H1 (cell line): ENCODE results near the gene ERICH3. TPM values are rescaled to one million over a fixed set of nuclear protein-coding genes. Genes with fewer than 3 reads are reported as not detected.

Source experiments
- CTCF ChIA-PET: fragments of 300-600 bp; sonication (Branson Sonifier 250); formaldehyde crosslinking; loops from one replicate; lab custom pipeline; 2021; ENCODE audit not compliant: partially characterized antibody; lab: Charles Lee
- POLR2A ChIA-PET: fragments of 300-600 bp; sonication (Branson Sonifier 250); formaldehyde crosslinking; loops from one replicate; lab custom pipeline; 2021; ENCODE audit warnings: inconsistent platforms; ENCODE audit not compliant: partially characterized antibody; lab: Charles Lee
- DNase-seq, 2 experiments: peaks; one replicate each; pipeline versions ENCODE4 v3.0.0 to v3.0.0-alpha.2; 2010 to 2022; ENCODE audit warnings: low spot score in 2 of 2, low read depth in 1 of 2, mixed read lengths in 1 of 2
- FAIRE-seq: peaks from 2 replicates; lab custom pipeline; 2011; peaks lifted over from hg19 to GRCh38; lab: Jason Lieb, UNC
- H2AFZ ChIP-seq: 2 replicates; pipeline ENCODE4 v1.8.1; 2012; ENCODE audit warnings: low read length, inconsistent platforms
- H2AK5ac ChIP-seq: 2 replicates; pipeline ENCODE4 v1.6.1; 2013; ENCODE audit warnings: low read depth, low read length
- H2BK120ac ChIP-seq: replicated peaks from 2 replicates; pipeline ENCODE3; 2013; ENCODE audit warnings: low read depth, low read length, inconsistent platforms
- H2BK12ac ChIP-seq: 2 replicates; pipeline ENCODE4 v1.6.1; 2013; ENCODE audit warnings: low read depth, low read length
- H2BK15ac ChIP-seq: 2 replicates; pipeline ENCODE4 v1.6.1; 2013; ENCODE audit warnings: low read length
- H2BK20ac ChIP-seq: 2 replicates; pipeline ENCODE4 v1.6.1; 2013; ENCODE audit warnings: low read length
- H2BK5ac ChIP-seq: 2 replicates; pipeline ENCODE4 v1.6.1; 2013; ENCODE audit warnings: low read depth, low read length
- H3K14ac ChIP-seq: 2 replicates; pipeline ENCODE4 v1.6.1; 2013; ENCODE audit warnings: inconsistent platforms; ENCODE audit not compliant: insufficient read length
- H3K18ac ChIP-seq: 2 replicates; pipeline ENCODE4 v1.6.1; 2013; ENCODE audit warnings: low read length; ENCODE audit errors: extremely low read depth
- H3K23ac ChIP-seq: 2 replicates; pipeline ENCODE4 v1.6.1; 2013; ENCODE audit warnings: inconsistent platforms; ENCODE audit not compliant: insufficient read length
- H3K23me2 ChIP-seq: 2 replicates; pipeline ENCODE4 v1.6.1; 2013; ENCODE audit warnings: low read depth, low read length
- H3K27ac ChIP-seq: 2 replicates; pipeline ENCODE4 v1.6.1; 2011; ENCODE audit warnings: low read depth, low read length, inconsistent platforms
- H3K27me3 ChIP-seq, 4 experiments: replicated peaks in 1 of 4; 1 replicate in 1 of 4; 2 replicates in 3 of 4; pipeline versions ENCODE4 v1.6.1 to v1.8.1; 2011 to 2013; ENCODE audit warnings: low read length in 3 of 4, mild to moderate bottlenecking in 3 of 4, inconsistent platforms in 2 of 4, mixed read lengths in 2 of 4, moderate library complexity in 1 of 4; ENCODE audit not compliant: control insufficient read depth in 3 of 4, insufficient read depth in 3 of 4; ENCODE audit errors: extremely low read depth in 1 of 4
- H3K36me3 ChIP-seq, 4 experiments: 2 replicates each; pipeline versions ENCODE4 v1.6.1 to v1.8.1; 2011 to 2013; ENCODE audit warnings: mild to moderate bottlenecking in 4 of 4, low read length in 3 of 4, moderate library complexity in 2 of 4, control low read depth in 1 of 4, inconsistent platforms in 1 of 4; ENCODE audit not compliant: insufficient read depth in 4 of 4, control insufficient read depth in 2 of 4
- H3K4ac ChIP-seq: replicated peaks from 2 replicates; pipeline ENCODE3; 2013; ENCODE audit warnings: low read length, low read depth, mixed read lengths, inconsistent platforms; ENCODE audit not compliant: insufficient read length
- H3K4me1 ChIP-seq, 4 experiments: replicated peaks in 1 of 4; 1 replicate in 1 of 4; 2 replicates in 3 of 4; pipeline versions ENCODE4 v1.6.1 to v1.8.1; 2011 to 2013; ENCODE audit warnings: low read length in 3 of 4, inconsistent platforms in 2 of 4, mixed read lengths in 1 of 4; ENCODE audit not compliant: insufficient read depth in 4 of 4, control insufficient read depth in 3 of 4
- H3K4me2 ChIP-seq, 2 experiments: 2 replicates each; pipeline versions ENCODE4 v1.6.1 to v1.8.1; 2011 to 2013; ENCODE audit warnings: low read depth in 2 of 2, low read length in 2 of 2, control low read depth in 1 of 2, inconsistent platforms in 1 of 2, mild to moderate bottlenecking in 1 of 2; ENCODE audit not compliant: insufficient read depth in 1 of 2
- H3K4me3 ChIP-seq, 4 experiments: fragments of 200-600, 300-600 bp in 1 of 4; sonication (generic), shearing (Covaris generic), sonication (Bioruptor Twin) in 1 of 4; 2 replicates each; pipeline versions ENCODE4 v1.5.1 to v1.8.1; 2011 to 2016; ENCODE audit warnings: low read length in 4 of 4, low read depth in 3 of 4, control low read depth in 2 of 4, inconsistent platforms in 2 of 4, mild to moderate bottlenecking in 2 of 4, mixed read lengths in 1 of 4, moderate library complexity in 1 of 4; ENCODE audit not compliant: insufficient read depth in 2 of 4; ENCODE audit errors: extremely low read depth in 1 of 4
- H3K56ac ChIP-seq: replicated peaks from 2 replicates; pipeline ENCODE3; 2013; ENCODE audit warnings: low read depth, mild to moderate bottlenecking, mixed read lengths, low read length, inconsistent platforms; ENCODE audit not compliant: insufficient read length
- H3K79me1 ChIP-seq: 2 replicates; pipeline ENCODE4 v1.6.1; 2013; ENCODE audit warnings: low read depth, low read length, control low read depth
- H3K79me2 ChIP-seq, 2 experiments: 2 replicates each; pipeline versions ENCODE4 v1.6.1 to v1.8.1; 2012 to 2013; ENCODE audit warnings: low read length in 2 of 2, mild to moderate bottlenecking in 2 of 2, inconsistent platforms in 1 of 2; ENCODE audit not compliant: insufficient read depth in 2 of 2, control insufficient read depth in 1 of 2
- H3K9ac ChIP-seq, 4 experiments: replicated peaks in 1 of 4; 1 replicate in 1 of 4; 2 replicates in 3 of 4; pipeline versions ENCODE4 v1.6.1 to v1.8.1; 2011 to 2013; ENCODE audit warnings: low read depth in 3 of 4, low read length in 3 of 4, control low read depth in 2 of 4, mild to moderate bottlenecking in 2 of 4, moderate library complexity in 2 of 4, inconsistent platforms in 1 of 4; ENCODE audit errors: extremely low read depth in 1 of 4
- H3K9me3 ChIP-seq, 2 experiments: 2 replicates each; pipeline versions ENCODE4 v1.6.1 to v1.8.1; 2012 to 2013; ENCODE audit warnings: mild to moderate bottlenecking in 2 of 2, moderate library complexity in 2 of 2, control low read depth in 1 of 2, inconsistent platforms in 1 of 2, low read depth in 1 of 2, low read length in 1 of 2, mixed read lengths in 1 of 2; ENCODE audit not compliant: insufficient read depth in 2 of 2
- H4K20me1 ChIP-seq, 2 experiments: replicated peaks in 1 of 2; 2 replicates each; pipeline versions ENCODE3 to v1.8.1; 2011 to 2013; ENCODE audit warnings: inconsistent platforms in 2 of 2, low read length in 2 of 2, mild to moderate bottlenecking in 1 of 2; ENCODE audit not compliant: insufficient read depth in 2 of 2, control insufficient read depth in 1 of 2
- H4K5ac ChIP-seq: 2 replicates; pipeline ENCODE4 v1.6.1; 2013; ENCODE audit warnings: low read length, low read depth, mixed read lengths, inconsistent platforms; ENCODE audit not compliant: insufficient read length
- H4K8ac ChIP-seq: 2 replicates; pipeline ENCODE4 v1.8.0; 2013; ENCODE audit warnings: mild to moderate bottlenecking, moderate library complexity, low read length, inconsistent platforms; ENCODE audit not compliant: insufficient read depth; ENCODE audit errors: extremely low read depth
- H4K91ac ChIP-seq: replicated peaks from 2 replicates; pipeline ENCODE3; 2013; ENCODE audit warnings: low read length, mixed read lengths, inconsistent platforms; ENCODE audit not compliant: insufficient read length
- ASH2L ChIP-seq: fragments of 200-600, 300-600 bp; sonication (generic); IDR thresholded peaks from one replicate; pipeline ENCODE4 v1.7.1; 2017; ENCODE audit warnings: low read length
- BCL11A ChIP-seq, 2 experiments: IDR thresholded peaks; one replicate each; pipeline ENCODE4 v1.6.1; 2011; ENCODE audit warnings: low read depth in 2 of 2, low read length in 2 of 2, mild to moderate bottlenecking in 2 of 2
- CBX5 ChIP-seq: fragments of 300-800, 300-1000 bp; sonication (generic); IDR thresholded peaks from 2 replicates; pipeline ENCODE4 v1.7.1; 2016; ENCODE audit warnings: antibody characterized with exemption, low read length, low read depth
- CREB1 ChIP-seq: IDR thresholded peaks from 2 replicates; pipeline ENCODE4 v1.6.1; 2012; ENCODE audit warnings: inconsistent platforms
- EP300 ChIP-seq, 2 experiments: IDR thresholded peaks; 1 replicate in 1 of 2; 2 replicates in 1 of 2; pipeline ENCODE4 v1.6.1; 2011 to 2012; ENCODE audit warnings: low read depth in 2 of 2, low read length in 2 of 2, mild to moderate bottlenecking in 2 of 2, borderline replicate concordance in 1 of 2, inconsistent platforms in 1 of 2, moderate library complexity in 1 of 2
- HDAC6 ChIP-seq: IDR thresholded peaks from one replicate; pipeline ENCODE4 v1.7.1; 2012; ENCODE audit warnings: low read depth, mild to moderate bottlenecking, inconsistent platforms, low read length, moderate library complexity
- JUN ChIP-seq: IDR thresholded peaks from 2 replicates; pipeline ENCODE4 v1.6.1; 2011; ENCODE audit warnings: low read depth, mild to moderate bottlenecking, improper control_type of control experiment, low read length
- MAX ChIP-seq: IDR thresholded peaks from 2 replicates; pipeline ENCODE4 v1.6.1; 2012; ENCODE audit warnings: inconsistent platforms
- NANOG ChIP-seq: IDR thresholded peaks from 2 replicates; pipeline ENCODE4 v1.6.1; 2011; ENCODE audit warnings: low read length, low read depth, mild to moderate bottlenecking, inconsistent platforms; ENCODE audit not compliant: insufficient read depth, poor library complexity, severe bottlenecking
- RBBP5 ChIP-seq: IDR thresholded peaks from 2 replicates; pipeline ENCODE4 v1.7.1; 2012; ENCODE audit warnings: low read depth, mild to moderate bottlenecking, inconsistent platforms, low read length, moderate library complexity, borderline replicate concordance
- RFX5 ChIP-seq: IDR thresholded peaks from 2 replicates; pipeline ENCODE4 v1.6.1; 2011; ENCODE audit warnings: low read depth, low read length, improper control_type of control experiment, borderline replicate concordance
- SIX5 ChIP-seq: IDR thresholded peaks from 2 replicates; pipeline ENCODE4 v1.6.1; 2011; ENCODE audit warnings: mild to moderate bottlenecking, low read depth, low read length
- TEAD4 ChIP-seq: IDR thresholded peaks from 2 replicates; pipeline ENCODE4 v1.6.1; 2012; ENCODE audit warnings: low read depth, low read length, inconsistent platforms, mixed read lengths
- WGBS, 2 experiments: shearing (Covaris generic) in 1 of 2; methylation state at CpG; one replicate each; pipeline versions ENCODE4 v1.1.6 to v1.1.7; 2013 to 2015; ENCODE audit warnings: low lambda C conversion rate in 2 of 2, mixed read lengths in 2 of 2, inconsistent platforms in 1 of 2, low coverage in 1 of 2, missing lambda C conversion rate in 1 of 2; ENCODE audit not compliant: insufficient replicate concordance in 2 of 2, insufficient coverage in 1 of 2, insufficient read length in 1 of 2; ENCODE audit errors: extremely low coverage in 1 of 2, missing lambda C conversion rate in 1 of 2; 5-methylcytosine and 5-hydroxymethylcytosine counted together
- polyA plus RNA-seq, 7 experiments: library from polyadenylated mRNA; depleted of rRNA in 3 of 7; stranded (reverse) in 5 of 7; unstranded in 2 of 7; fragments of >200 nt in 5 of 7; fragments of 200-250 nt in 2 of 7; gene quantifications; 1 replicate in 5 of 7; 2 replicates in 1 of 7; 4 replicates in 1 of 7; pipeline versions ENCODE4 v1.2.1 to v1.2.3, GENCODE V29; 2011 to 2013; ENCODE audit warnings: missing spikeins in 2 of 7, mixed read lengths in 2 of 7
- total RNA-seq: library from RNA; stranded (reverse); fragmentation: NEBNext Ultra II Directional; extraction: Animal tissue kit (Norgen Biotek cat#: 25700); gene quantifications from 2 replicates; pipeline ENCODE4 v1.2.1, GENCODE V29; 2021

Gene ERICH3
- total and polyA plus RNA-seq, 2 of the 8 experiments (the other 6 are each of a cell fraction or from before 2014, with no cell fraction given): 0.02 TPM; not detected in 1

DNA sequence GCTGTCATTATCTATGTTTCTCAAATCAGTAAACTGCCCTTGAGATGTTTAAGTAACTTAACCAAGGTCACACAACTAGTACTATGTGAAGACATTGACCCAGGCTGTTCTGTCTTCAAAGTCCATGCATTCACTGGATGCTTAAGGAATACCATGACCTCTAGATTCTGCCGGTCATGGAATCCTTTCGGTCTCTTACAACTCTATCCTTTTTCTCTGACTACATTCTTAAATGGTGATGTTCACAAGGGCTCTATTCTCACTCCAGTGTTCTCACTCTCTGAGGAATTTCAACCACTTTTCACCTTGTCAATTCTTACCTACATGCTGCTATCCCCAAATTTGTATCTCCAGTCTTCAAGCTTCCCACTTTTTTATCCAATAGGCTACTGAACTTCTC lies 44.0 kb upstream of the ERICH3 start:
- TF ChIP-seq CREB1: no peak
- no peak for TF ChIP-seq MAX
- no peak for TF ChIP-seq RBBP5
- no peak for TF ChIP-seq TEAD4
- no peak for TF ChIP-seq SIX5
- no peak for TF ChIP-seq ASH2L
- TF ChIP-seq CBX5: no peak
- no peak for TF ChIP-seq JUN
- no peak for TF ChIP-seq HDAC6
- no peak for TF ChIP-seq NANOG
- no peak for TF ChIP-seq EP300 (IDR thresholded peaks at IDR 0.05; ENCODE audit: borderline replicate concordance in 1 of 2, low read depth in 2 of 2, low read length in 2 of 2)
- TF ChIP-seq BCL11A (IDR thresholded peaks at IDR 0.05; ENCODE audit: low read depth in 2 of 2, low read length in 2 of 2): no peak
- TF ChIP-seq RFX5: no peak
- TF ChIP-seq, all 59 proteins: peak for 0
- H2BK15ac ChIP-seq: no peak overlapping the region
- no peak overlapping the region for H4K8ac ChIP-seq
- H3K4ac ChIP-seq: no peak overlapping the region
- H2BK20ac ChIP-seq: no peak overlapping the region
- H4K5ac ChIP-seq: no peak overlapping the region
- no peak overlapping the region for H2AK5ac ChIP-seq
- no peak overlapping the region for H3K27ac ChIP-seq
- peaks cover 0 to 2% of the 10 kb centered on the region in 2 experiments for H4K20me1 ChIP-seq
- H3K79me2 ChIP-seq: no peaks in the 10 kb centered on the region
- H3K4me1 ChIP-seq: no peaks in the 10 kb centered on the region
- H3K79me1 ChIP-seq: no peaks in the 10 kb centered on the region
- no peak overlapping the region for H3K14ac ChIP-seq
- no peak overlapping the region for H3K56ac ChIP-seq
- H2BK5ac ChIP-seq: no peak overlapping the region
- no peak overlapping the region for H2AFZ ChIP-seq
- H3K18ac ChIP-seq: no peak overlapping the region
- no peaks in the 10 kb centered on the region for H3K27me3 ChIP-seq
- FAIRE-seq (no peak), DNase-seq (no peak)
- no peak overlapping the region for H3K9ac ChIP-seq
- no peaks in the 10 kb centered on the region for H3K9me3 ChIP-seq
- ChIA-PET CTCF (interaction anchor here (0.7 to 1.6 kb wide), 4 partner anchors 8 to 29 kb away, joined by 3 to 7 read pairs (median 4); no protein-coding TSS in a partner anchor), POLR2A (no interaction called here)
- H3K4me2 ChIP-seq: no peak overlapping the region
- no peak overlapping the region for H4K91ac ChIP-seq
- H3K4me3 ChIP-seq: no peak overlapping the region
- 94% methylated on average over 2 of the region's 2 CpGs; no CpG with 5 or more reads in 1 of the 2 experiments for WGBS, 2 experiments
- H3K36me3 ChIP-seq: peaks cover 0 to 18% (median 4%) of the 10 kb centered on the region in 4 experiments; a peak in 5 of 8 replicates
- no peaks in the 10 kb centered on the region for H3K23me2 ChIP-seq
- H2BK12ac ChIP-seq: no peak overlapping the region
- H2BK120ac ChIP-seq: no peak overlapping the region
- no peak overlapping the region for H3K23ac ChIP-seq
